LoVo (cell line): Measurements from ENCODE around the gene EMSY.
"Not testable (repeated sequence)": the region's sequence is repeated elsewhere in the genome, so short reads cannot be mapped to it uniquely, and the experiment has no call there.

Experiments used
- DNase-seq: peaks from one replicate; pipeline ENCODE4 v3.0.0-alpha.2; 2016; ENCODE audit warnings: low spot score

EMSY gene

DNA sequence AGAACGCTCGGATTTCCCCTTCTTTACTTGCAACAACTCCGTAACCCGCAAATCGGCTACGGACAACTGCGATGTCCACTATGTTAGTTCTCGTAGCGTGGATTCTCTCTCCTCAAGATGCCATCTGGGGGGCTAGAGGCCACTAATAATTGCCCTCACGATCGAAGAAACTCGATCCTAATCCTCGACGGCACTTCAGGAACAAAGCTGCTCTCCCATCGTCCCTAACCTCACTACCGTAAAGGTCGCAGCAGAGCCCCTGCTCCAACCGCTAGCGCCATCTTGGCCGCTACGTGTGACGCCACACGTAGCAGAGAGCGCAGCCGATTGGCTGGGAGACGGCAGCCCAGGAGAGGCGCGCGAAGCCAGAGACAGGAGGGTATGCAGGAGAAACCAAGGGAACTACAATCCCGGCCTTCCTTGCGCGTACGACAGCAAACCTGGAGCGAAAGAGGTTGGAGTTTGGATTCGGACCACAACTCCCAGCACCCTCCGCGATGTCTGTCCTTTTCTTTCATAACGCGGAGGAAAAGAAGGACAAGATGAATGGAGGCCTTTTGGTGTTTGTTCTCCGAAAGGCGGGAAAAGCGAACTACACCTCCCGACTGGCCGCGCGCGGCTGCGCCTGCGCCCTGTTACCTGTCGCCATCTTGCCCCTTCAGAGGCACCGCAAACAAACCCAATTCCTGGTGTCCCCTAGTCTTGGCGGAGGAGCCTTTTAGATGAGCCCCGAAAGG lies at the start of gene EMSY:
Gene EMSY, plus strand, starts transcription at position 635 of the 737 bp plus-strand sequence. CDS start 1,921 bp downstream, outside the sequence.
- peak; percentile 98 for DNase-seq

- DNase-seq: no peak
Observed at GRCh38 chr11:76395296-76395695, 49.5 kb upstream of the EMSY start.

- DNase-seq: no peak
Observed at GRCh38 chr11:76397383-76397782, 47.4 kb upstream of the EMSY start.

GRCh38 chr11:76400967-76401366 lies 43.9 kb upstream of the EMSY start:
- DNase-seq: no peak

DNA sequence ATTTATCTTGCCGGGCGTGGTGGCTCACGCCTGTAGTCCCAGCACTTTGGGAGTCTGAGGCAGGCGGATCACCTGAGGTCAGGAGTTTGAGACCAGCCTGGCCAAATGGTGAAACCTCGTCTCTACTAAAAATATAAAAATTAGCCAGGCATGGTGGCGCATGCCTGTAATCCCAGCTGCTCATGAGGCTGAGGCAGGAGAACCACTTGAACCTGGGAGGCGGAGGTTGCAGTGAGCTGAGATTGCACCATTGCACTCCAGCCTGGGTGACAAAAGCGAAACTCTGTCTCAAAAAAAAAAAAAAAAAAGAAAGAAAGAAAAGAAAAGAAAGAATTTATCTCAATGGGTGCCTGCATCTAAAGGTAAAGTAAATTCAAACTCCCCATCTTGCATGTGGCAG lies 43.3 kb upstream of the EMSY start:
- DNase-seq: not testable (repeated sequence)

DNA sequence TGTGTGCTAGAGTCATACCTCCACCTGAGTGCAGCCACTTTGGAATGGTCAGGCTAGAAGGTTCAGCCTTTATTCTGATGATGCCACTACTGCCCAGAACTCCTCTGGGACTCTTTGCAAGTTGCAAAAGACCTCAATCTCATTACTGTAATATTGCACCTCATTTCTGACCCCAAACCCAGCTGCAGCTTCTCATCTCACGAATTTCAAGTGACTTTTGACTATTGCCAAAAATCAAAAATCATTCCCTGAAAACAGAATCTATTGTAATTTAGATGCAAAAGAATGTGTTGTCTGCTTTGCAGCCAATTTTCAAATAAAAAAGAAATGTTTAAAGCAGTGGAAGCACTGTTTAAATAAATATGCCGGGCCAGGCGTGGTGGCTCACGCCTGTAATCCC lies 38.5 kb upstream of the EMSY start:
- DNase-seq: no peak

GRCh38 chr11:76408171-76408965 lies 36.5 kb upstream of the EMSY start:
- DNase-seq: no peak

DNA sequence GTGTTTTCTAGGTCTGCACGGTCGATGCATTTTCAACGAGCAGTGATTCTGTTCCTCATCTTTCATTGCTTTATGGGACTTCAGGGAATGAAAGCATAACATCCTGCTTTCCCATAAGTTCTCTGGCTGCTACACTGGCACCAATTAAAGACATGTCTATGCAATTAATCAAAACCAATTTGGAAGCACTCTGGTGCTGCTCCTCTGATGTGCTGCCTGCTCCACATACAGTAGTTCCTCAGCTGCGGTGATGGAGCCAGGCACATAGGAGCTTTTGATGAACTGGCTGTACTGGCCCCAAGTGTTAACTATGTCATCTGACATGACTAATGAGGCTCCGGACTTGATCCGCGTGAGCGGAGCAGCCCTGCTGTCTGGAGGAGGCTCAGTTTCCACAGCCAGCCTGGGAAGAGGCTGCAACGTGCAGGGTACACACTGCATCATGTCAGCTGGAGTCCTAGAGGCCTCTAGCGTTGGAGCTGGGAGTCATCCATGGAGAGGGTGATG lies 33.9 kb upstream of the EMSY start:
- DNase-seq: no peak

GRCh38 chr11:76415073-76415472 lies 29.7 kb upstream of the EMSY start:
- no peak for DNase-seq

DNA sequence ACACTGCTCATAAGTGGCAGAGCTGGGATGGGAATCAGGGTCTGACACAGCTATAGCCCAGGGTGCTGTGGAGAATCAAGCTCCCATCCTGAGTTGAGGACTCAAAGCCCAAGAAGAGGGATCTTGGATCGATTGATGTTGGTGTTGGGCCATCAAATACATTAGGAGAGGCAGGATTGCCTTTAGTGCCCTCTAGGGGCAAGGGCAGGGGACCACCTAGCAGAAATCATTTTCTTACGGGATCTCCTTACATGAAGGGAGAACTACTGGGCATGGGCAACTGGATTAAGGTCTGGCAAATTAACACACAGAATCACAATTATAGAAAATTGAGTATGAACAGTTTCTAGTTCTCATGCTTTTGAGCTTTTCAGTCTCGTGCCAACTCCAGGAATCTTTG lies 24.9 kb upstream of the EMSY start:
- no peak for DNase-seq

- DNase-seq: no peak
Observed at GRCh38 chr11:76424379-76424778, 20.4 kb upstream of the EMSY start.

- no peak for DNase-seq
Observed at GRCh38 chr11:76424891-76425290, 19.9 kb upstream of the EMSY start.

DNA sequence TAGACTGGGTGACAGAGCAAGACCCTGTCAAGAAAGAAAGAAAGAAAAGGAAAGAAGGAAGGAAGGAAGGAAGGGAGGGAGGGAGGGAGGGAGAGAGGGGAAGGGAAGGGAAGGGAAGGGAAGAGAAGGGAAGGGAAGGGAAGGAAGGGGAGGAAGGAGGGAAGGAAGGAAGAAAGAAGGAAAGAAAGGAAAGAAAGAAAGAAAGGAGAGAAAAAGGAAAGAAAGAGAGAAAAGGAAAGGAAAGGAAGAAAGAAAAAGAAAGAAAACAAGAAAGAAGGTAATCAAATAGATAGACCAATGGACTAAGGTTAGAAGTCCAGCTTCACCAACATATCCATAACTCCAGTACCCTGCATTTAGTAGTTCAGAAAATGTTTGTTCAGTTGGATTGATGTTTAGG lies 18.2 kb upstream of the EMSY start:
- DNase-seq: no peak

DNA sequence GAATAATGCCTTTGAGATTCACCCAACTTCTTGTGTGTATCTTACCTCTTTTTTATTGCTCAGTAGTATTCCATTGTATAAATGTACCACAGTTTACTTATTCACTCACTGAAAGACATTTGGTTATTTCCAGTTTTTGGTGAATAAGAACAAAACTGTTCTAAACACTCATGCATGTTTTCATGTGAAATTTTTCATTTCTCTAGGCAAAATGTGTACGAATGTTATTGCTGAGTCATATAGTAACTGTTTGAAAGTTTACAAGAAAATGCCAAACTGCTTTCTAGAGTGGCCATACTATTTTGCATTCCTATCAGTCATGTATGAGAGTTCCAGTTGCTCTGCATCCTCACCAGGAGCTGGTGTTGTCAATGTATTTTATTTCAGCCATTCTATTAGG lies 8.8 kb upstream of the EMSY start:
- DNase-seq: no peak

- peak; percentile 2 for DNase-seq
Observed at GRCh38 chr11:76443268-76443980, 1.4 kb upstream of the EMSY start.

DNA sequence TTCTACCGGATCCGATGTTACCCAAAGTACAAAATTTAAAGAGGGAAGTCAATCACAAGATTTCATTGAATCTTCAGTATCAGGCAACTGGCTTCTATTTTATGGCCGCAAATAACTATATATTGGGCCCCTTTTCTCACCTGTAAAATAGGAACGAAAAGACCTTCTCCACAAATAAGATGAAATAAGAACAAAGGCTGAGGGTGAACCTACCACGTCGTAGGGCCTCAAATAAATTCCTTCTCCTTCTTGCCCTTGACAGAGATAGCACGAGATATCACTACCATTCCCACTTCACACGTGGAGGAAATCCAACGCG lies 794 bp upstream of the EMSY start:
- no peak for DNase-seq

GRCh38 chr11:76445121-76446084 lies 585 bp downstream of the EMSY start:
- peak; percentile 78 for DNase-seq

DNA sequence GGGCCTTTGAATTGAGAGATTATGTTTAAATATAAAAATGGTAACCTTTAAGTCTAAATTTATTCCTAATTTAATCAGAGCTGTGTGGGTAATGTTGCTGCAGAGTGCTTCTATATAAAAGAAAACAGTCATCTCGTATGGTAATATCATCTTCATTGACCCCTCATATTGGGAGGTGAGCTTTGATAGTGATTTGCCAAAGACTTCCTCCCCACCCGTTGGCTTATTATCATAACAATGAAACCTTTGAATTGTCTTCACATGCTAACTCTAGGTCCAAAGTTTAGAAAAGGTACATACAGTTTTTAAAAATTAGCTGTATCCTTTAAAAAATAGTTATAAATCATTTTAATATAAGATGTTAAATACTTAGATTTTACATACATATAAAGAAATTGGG lies 3.7 kb downstream of the EMSY start:
- DNase-seq: no peak

DNA sequence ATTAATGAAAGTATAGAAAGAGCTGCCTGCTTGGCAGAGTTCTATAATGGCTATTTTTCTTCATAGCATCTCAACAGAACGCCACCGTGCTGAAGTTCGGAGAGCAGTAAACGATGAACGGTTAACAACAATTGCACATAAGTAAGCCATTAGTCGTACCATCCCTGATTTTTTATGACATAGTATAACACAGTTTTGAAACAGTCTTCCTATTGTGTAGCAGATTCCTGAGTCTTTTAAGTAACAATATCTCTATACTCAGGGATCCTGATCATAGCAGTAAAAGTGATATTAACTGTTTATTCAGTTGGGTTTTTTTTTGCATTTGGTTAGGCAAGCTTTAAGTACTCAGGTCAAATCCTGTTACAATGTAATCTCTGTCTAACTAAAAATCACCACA lies 8.4 kb downstream of the EMSY start:
- DNase-seq: no peak

DNA sequence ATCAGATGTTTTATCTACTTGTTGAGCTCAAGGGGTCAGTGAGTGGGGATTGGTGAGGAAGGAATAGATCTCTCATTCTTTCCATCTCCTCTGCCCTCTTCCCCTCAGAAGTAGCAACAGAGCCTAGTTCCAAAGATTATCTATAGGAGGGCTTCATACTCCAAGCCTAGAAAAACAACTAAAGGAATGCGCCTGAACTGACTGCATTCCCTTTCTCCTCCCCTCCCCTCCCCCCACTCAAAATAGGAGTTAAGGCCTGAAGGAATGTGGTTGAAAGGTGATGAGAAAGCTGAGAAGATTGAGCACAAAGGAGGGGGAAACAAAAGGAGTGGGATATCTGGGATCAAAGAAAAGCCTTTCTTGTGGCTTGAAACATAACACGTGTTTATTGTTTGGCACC lies 10.5 kb downstream of the EMSY start:
- DNase-seq: no peak

DNA sequence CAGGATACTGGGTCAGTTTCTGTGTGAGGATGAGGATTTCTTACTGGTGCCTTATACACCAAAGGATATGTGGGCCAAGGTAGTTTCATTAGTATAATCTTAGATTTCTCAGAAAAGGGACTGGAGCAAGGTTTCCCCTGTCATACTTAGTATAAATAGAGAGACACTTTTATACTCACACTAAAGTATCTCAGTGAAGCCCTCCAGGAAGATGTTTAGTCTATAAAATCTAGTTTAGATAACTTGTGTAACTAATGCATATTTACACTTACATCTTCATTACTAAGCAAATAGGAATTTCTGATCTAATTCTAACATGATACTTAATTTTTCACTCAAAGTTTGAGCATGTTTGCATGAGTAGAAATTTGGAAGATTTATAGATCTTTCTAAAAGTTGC lies 11.1 kb downstream of the EMSY start:
- DNase-seq: no peak

DNA sequence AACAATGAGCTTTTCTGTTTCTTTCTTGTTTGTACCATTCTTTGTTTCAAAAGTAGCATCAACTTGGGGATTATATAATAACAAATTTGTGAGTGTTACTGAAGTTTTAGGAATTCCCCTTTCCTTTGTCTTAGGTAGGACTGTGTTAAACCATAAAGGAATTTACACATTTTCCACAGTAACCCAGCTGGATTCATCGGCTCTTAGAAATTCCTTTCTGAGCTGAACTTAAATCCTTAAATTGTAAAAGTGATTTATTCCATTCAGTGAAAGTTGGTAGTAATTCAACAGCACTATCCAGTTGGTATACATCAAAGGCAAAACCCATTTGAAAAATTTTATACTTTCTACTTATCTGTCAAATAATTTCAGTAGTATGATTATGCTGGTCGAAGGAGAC lies 11.8 kb downstream of the EMSY start:
- no peak for DNase-seq
